AG04449 (cell line): ENCODE data around the gene ZDHHC3.

Experiments
- CTCF ChIA-PET: fragments of 350-600 bp; formaldehyde crosslinking; extraction: SDS; loops from one replicate; lab custom pipeline; 2021; ENCODE audit warnings: antibody characterized with exemption; lab: Yijun Ruan, JAX
- POLR2A ChIA-PET: fragments of 400-600, 350-600 bp; formaldehyde crosslinking; extraction: SDS; loops from one replicate; lab custom pipeline; 2020; ENCODE audit warnings: antibody characterized with exemption, inconsistent platforms; lab: Yijun Ruan, JAX
- DNase-seq: peaks from one replicate; pipeline ENCODE4 v3.0.0-alpha.2; 2010; ENCODE audit warnings: low read depth, low spot score
- H3K4me3 ChIP-seq: 2 replicates; pipeline ENCODE4 v1.5.1; 2011; ENCODE audit warnings: low read depth, mild to moderate bottlenecking, control low read depth, low read length
- CTCF ChIP-seq: IDR thresholded peaks from one replicate; pipeline ENCODE4 v1.5.1; 2011; ENCODE audit warnings: mild to moderate bottlenecking, moderate library complexity, low read length, control low read depth, inconsistent platforms; ENCODE audit not compliant: insufficient read depth; ENCODE audit errors: missing control alignments

The ZDHHC3 gene

GRCh38 chr3:44907612-44908011 lies 68.4 kb downstream of the ZDHHC3 start:
- ChIA-PET POLR2A (no interaction called here), CTCF (interaction anchor here (1.3 kb wide), 1 partner anchor 10 kb away, joined by 3 read pairs; no protein-coding TSS in a partner anchor)
- DNase-seq: no peak
- no peak overlapping the region for H3K4me3 ChIP-seq
- TF ChIP-seq CTCF: no peak

- H3K4me3 ChIP-seq: no peak overlapping the region
- POLR2A ChIA-PET: no interaction called here
- TF ChIP-seq CTCF: no peak
- CTCF ChIA-PET: interaction anchor here (0.8 to 1.2 kb wide), 2 partner anchors 17 to 92 kb away, joined by 3 read pairs; no protein-coding TSS in a partner anchor
- no peak for DNase-seq
These were observed 69.0 kb downstream of the ZDHHC3 start for GRCh38 chr3:44906997-44907396.

- ChIA-PET POLR2A (no interaction called here), CTCF (interaction anchor here (0.9 to 1.1 kb wide), 2 partner anchors 7 to 9 kb away, joined by 4 to 8 read pairs; no protein-coding TSS in a partner anchor)
- no peak overlapping the region for H3K4me3 ChIP-seq
- no peak for DNase-seq
- TF ChIP-seq CTCF: no peak
These were observed 70.4 kb downstream of the ZDHHC3 start for GRCh38 chr3:44905446-44906157.

- H3K4me3 ChIP-seq: no peak overlapping the region
- ChIA-PET CTCF (interaction anchor here (1.4 kb wide), 1 partner anchor 11 kb away, joined by 9 read pairs; no protein-coding TSS in a partner anchor), POLR2A (no interaction called here)
- no peak for DNase-seq
- no peak for TF ChIP-seq CTCF
These were observed 72.2 kb downstream of the ZDHHC3 start for GRCh38 chr3:44903751-44904150.

GRCh38 chr3:44903314-44903713 lies 72.7 kb downstream of the ZDHHC3 start:
- no peak for DNase-seq
- ChIA-PET POLR2A (no interaction called here), CTCF (interaction anchor here (2.6 kb wide), 1 partner anchor 10 kb away, joined by 15 read pairs; no protein-coding TSS in a partner anchor)
- no peak overlapping the region for H3K4me3 ChIP-seq
- no peak for TF ChIP-seq CTCF

GRCh38 chr3:44902628-44903027 lies 73.3 kb downstream of the ZDHHC3 start:
- ChIA-PET CTCF (interaction anchor here (2.6 kb wide), 1 partner anchor 10 kb away, joined by 15 read pairs; no protein-coding TSS in a partner anchor), POLR2A (no interaction called here)
- DNase-seq: no peak

More at GRCh38 chr3:44902628-44903027, 73.3 kb downstream of the ZDHHC3 start:
- TF ChIP-seq CTCF: no peak
- no peak overlapping the region for H3K4me3 ChIP-seq
